SKM-1 (cell line): ENCODE measurements around the gene FBLN2.

Experiments
- DNase-seq: peaks from one replicate; lab custom pipeline; 2025; ENCODE audit not compliant: unreplicated experiment; lab: John Stamatoyannopoulos, UW

Gene FBLN2

DNA sequence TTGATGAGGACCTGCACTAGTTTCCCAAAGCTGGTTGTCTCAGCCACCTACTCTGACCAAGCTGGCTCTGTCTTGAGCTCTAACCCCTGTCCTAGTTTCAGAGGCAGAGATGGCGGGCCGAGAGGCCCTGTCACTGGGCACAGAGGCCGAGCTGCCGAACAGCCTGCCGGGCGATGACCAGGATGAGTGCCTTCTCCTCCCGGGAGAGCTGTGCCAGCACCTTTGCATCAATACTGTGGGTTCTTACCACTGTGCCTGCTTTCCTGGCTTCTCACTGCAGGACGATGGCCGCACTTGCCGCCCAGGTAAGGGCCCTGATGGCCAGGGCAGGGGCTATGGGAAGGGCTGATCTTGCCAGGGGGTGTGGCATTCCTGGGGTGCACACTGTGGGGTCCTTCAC, 69.1 kb downstream of the FBLN2 start:
- DNase-seq = no peak

DNA sequence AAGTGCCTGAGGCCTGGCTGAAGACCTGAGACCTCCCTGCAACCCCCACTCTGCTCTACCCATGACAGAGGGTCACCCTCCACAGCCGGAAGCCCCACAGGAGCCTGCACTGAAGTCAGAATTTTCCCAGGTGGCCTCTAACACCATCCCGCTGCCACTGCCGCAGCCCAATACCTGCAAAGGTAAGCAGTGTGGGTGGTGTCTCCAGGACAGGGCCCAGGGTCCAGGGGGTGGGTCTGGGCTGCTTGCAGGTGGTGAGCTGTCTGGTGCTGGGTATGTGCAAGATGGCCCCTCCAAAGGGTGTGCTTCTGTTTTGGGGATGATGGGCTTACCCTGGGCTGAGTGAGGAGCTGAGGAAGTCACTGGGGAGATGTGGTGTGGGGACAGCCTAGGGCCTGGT, 69.9 kb downstream of the FBLN2 start:
- DNase-seq = no peak

DNA sequence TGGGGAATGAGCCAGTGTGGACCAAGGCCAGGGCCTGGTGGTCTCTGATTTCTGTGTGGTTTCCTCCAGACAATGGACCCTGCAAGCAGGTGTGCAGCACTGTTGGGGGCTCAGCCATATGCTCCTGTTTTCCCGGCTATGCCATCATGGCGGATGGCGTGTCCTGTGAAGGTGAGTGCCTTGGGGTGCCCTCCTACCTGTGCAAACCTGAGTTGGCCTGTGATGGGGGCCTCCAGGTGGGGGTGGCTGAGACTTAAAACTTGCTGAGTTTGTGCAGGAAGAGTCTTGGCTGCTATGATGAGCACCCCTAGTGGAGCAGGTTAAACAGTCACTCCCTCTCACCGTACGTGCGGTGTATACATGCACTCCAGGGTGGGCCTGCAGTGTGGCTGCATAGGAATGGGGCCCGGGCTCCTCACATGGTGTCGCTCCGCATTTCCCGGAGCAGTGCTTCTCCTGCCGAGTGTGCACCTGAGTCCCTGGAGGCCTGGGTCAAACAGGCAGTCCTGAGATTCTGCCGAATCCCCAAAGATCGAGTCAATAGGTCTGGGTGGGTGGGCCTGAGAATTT, 70.8 kb downstream of the FBLN2 start:
- no peak for DNase-seq

DNA sequence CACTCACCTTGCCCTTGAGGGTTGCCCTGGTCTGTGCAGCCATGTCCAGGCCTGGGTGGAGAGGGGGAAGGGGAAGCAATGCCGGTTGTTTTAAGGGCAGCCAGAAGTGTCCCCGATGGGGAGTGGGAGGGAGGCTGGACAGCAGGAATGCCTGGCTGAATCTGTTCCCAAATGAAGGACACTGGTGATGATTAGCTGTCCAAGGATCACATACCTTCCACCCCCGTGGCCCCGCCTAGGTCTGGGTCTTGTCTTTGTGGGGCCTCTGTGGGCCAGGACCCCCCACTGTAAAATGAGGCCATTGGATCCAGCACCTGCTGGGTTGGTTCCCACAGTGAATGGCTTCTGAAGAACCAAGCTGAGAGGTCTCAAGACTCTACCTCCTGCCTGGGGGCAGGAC, 71.4 kb downstream of the FBLN2 start:
- DNase-seq = no peak

DNA sequence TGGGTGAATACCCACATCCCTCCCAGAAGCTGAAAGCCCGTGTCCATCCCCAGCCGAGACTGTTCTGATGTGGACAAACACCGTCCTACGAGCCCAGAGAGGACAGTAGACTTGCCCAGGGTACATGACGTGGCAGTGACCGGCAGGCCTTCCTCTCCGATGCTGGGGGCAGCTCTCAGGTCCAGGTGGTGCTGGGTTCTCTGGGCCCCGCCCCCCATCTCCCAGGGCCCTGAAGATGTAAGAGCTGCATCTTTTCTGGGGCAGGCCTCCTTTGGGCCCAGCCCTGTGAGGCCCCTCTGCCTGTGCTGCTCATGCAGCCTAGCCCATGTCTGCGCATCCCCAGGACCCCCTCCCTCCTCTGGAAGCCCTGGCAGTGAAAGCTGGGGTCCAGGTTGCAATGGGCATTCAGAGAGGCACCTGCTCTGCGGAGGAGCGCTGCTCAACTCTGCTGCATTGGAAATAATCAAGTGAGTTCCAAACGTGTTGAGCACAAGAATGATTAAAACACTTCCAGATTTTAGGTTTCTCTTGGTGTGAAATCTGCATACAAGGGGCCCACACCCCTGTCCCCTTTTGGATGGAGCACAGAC, 71.9 kb downstream of the FBLN2 start:
- DNase-seq = no peak

DNA sequence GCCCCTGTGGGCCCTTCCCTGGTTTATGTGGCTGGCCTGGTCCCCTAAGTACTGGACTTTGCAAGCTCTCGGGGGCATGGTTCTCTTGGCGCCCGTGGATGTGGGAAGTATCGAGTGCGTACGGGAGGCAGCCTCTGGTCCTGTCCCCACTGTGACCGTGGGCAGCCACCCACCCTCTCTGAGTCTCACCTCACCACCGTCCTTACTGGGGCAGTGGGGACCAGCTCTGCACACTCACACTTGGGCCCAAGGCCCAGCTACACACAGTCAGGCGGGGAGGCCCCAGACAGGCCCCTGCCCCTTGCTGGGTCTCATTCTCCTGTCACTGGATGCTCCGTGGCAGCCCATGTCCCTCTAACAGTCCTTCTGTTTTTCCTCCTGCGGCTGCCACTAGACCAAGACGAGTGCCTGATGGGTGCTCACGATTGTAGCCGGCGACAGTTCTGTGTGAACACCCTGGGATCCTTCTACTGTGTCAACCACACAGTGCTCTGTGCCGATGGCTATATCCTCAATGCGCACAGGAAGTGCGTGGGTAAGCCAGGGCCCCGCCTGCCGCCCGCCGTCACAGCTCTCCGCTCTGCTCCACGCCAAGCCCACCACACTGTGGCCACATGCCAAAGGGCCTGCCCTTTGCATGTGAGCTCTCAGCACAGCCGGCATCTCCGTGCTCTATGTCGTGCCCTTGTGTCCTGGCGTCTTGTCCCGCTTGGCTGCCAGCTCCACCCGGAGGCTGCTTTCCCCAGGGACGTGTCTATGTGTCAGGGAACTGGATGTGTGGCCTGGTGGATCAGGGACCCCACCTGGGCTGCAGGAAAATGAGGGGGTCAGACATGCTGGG, 72.7 kb downstream of the FBLN2 start:
- DNase-seq = no peak

DNA sequence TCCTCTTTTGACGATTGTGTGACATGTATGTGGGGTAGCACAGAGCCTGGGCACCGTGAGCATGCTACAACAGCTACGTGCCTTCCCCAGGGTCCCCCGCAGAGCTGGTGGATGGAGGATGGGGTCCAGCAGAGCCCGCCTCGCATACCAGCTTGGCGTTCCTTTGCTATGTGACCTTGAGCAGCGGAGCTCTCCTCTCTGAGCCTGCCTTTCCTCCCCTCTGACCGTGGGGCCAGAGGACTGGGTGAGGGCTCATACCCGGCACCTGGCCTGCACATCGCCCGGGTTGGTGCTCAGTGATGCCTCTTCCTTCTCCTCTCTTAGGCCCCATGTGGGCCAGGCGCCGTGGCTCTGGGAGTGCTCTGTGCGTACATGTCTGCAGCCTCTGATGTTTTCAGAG, 73.4 kb downstream of the FBLN2 start:
- DNase-seq = no peak

DNA sequence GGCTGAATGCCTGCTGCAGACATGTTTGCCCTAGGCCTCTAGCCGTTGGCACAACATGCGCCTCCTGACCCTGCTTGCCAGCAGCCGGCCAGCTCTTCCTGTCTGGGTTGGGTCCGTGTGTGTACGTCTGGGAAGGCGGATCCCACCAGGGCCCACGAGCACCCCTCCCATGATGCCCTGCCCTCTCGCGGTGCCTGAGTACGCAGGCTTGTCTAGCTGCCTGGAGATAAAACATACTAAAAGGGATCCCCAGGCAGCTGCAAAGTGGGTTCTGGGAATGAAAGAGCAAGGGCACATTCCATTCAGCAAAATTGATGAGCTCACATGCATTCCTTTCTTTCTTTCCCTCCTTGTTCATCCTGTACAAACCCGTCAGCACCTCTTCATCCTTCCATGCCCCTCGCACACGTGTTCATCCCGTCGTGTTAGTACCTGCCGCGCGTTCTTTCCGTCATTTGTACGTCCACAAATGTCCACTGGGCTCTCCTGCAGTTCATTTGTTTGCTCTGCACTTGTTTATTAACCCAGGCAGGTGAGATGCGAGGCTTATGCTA, 74.3 kb downstream of the FBLN2 start:
- DNase-seq = no peak

DNA sequence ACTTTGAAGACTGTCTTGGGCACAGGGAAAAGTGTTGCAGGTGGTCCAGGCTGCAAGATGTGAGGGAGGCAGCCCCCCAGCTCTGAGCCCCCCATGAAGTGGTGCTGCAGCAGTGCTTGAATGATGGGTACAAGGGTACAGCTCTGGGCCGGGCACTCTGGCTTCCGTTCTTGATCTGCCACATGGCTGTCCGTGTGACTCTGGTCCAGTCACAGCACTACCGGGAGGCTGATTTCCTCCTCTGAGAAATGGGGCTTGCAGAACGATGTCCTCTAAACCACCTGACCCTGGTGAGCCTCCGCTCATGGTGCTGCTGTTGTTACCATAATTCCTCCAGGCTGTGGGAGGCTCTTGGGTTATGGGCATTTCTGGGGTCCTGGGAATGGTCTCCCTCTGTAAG, 75.1 kb downstream of the FBLN2 start:
- no peak for DNase-seq

DNA sequence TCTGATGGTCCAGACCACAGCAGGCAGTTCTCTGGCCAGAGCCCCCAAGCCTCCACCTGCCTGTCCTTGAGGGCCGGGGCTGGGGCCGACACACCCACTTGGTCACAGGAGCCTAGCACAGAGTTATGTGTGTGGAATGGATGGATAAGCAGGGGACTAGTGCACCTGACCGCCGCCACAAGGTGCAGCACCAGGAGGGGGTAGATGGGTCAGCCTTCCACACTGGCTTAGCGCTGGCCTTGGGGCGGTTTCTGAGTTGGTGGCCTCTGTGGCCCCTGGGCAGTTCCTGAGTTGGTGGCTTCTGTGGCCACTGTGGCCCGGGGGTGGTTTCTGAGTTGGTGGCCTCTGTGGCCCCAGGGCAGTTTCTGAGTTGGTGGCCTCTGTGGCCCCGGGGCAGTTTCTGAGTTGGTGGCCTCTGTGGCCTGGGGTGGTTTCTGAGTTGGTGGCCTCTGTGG, 75.8 kb downstream of the FBLN2 start:
- no peak for DNase-seq

DNA sequence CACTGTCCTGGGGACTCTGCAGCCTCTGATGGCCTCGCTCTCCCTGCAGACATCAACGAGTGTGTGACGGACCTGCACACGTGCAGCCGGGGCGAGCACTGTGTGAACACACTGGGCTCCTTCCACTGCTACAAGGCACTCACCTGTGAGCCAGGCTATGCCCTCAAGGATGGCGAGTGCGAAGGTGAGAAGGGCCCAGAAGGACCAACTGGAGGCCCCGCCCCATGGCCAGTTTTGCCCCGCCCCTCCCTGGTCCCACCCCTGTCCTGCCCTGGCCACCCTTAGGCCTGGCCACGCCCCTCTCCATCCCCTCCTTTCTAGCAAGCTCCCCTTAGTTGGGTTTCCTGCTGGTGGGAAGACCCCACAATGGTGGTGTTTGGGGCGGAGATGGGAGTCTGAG, 77.5 kb downstream of the FBLN2 start:
- DNase-seq = no peak

DNA sequence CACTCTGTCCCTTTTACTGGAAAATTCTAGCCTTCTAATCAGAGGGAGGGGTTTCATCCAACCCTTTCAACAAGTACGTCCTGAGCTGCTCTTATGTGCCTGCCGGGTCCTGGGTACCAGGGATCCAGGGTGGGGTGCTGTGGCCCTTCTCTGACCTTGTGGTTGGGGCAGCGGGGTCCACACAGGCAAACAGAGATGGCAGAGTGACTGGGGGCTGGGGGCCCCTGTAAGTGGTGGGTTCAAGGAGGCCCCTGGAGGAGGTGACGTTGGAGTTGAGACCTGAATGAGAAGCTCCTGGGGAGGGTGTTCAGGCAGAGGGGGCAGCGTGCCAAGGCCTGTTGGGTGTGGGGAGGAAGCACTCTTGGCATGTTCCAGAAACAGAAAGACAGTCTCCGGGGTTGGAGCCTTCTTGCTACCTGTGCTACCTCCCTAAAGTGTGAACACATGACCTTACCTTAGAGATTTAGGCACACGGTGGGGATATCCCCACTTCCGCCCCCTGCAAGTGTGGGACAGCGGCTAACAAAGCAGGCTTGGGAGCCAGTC, 78.1 kb downstream of the FBLN2 start:
- DNase-seq = no peak

DNA sequence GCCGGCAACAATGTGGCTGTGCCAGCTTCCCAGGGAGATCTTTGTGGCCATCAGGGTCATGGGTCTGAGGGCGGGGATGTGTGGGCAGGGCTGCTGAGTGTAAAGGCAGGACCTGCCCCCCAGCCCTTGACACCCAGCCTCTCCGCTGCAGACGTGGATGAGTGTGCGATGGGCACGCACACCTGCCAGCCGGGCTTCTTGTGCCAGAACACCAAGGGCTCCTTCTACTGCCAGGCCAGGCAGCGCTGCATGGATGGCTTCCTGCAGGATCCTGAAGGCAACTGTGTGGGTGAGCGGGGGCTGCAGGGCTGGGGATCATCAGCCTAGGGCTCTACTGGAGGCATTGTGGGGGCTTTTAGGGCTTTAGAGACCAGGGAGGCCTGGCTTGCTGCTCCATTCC, 78.8 kb downstream of the FBLN2 start:
- DNase-seq = no peak

DNA sequence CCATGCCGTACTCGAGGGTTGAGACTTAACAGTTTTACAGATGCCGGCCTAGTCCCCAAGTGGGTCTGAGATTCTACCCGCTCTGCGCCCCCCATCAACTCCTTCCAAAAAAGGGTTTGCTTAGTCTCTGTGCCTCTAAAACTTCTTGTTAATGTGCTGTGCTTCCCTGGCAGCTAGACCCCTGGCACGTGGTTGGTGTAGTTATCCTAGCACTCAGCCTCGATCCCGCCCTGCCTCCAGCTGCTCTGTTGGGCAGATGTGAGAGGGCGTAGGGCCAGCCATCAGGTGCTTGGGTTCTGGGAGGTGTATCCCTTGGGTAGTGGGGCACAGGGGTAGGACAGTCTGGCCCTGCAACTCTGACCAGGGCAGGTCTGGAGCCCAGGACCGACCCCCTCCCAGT, 79.5 kb downstream of the FBLN2 start:
- DNase-seq = no peak

DNA sequence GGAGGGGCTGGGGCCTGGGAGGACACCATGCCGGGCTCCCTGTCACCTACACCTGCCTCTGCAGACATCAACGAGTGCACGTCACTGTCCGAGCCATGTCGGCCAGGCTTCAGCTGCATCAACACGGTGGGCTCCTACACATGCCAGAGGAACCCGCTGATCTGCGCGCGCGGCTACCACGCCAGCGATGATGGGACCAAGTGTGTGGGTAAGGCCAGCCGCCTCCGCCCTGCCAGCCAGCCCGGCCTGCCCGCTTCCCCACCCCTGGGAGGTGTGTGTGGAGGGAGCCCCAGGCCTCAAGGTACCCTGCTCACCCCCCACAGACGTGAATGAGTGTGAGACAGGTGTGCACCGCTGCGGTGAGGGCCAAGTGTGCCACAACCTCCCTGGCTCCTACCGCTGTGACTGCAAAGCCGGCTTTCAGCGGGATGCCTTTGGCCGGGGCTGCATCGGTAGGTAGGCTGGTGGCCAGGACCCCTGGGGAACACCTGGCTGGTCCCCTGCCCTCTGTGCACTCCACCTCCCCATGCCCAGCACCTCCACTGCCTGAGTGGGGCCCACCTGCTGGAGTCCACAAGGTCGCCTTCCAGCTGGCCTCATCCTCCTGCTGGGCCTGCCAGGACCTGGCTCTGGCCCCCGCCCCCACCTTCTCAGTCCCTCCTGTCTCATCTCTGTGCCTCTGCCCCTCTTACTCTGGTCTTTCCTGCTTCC, 80.1 kb downstream of the FBLN2 start:
- no peak for DNase-seq

DNA sequence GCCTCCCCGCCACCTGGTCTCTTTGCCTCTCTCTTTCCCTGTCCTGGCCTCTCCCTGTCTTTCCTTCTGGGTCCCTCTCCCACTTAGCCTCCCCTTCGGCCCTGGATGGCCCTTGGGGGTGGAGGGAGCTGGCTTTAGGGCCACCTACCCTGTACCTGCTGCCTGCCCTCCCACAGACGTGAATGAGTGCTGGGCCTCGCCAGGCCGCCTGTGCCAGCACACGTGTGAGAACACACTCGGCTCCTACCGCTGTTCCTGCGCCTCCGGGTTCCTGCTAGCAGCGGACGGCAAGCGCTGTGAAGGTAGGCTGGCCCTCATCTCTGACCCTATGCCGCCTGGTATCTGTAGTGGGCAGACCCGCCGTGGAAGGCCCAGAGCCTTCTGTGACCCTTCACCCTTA, 80.7 kb downstream of the FBLN2 start:
- no peak for DNase-seq

DNA sequence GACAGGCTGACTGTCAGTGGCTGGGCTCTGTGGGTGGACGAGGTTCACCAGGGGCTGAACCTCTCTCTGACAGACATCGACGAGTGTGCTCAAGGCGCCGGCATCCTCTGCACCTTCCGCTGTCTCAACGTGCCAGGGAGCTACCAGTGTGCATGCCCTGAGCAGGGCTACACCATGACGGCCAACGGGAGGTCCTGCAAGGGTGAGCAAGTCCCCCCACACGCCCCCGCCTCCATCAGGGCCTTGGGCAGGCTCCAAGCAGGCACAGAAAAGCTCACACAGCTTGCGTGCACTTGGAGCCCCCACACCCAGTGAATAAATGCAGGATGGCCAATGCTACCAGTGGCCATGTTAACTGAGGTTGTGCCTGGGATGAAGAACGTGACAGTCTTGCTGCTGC, 82.3 kb downstream of the FBLN2 start:
- no peak for DNase-seq

DNA sequence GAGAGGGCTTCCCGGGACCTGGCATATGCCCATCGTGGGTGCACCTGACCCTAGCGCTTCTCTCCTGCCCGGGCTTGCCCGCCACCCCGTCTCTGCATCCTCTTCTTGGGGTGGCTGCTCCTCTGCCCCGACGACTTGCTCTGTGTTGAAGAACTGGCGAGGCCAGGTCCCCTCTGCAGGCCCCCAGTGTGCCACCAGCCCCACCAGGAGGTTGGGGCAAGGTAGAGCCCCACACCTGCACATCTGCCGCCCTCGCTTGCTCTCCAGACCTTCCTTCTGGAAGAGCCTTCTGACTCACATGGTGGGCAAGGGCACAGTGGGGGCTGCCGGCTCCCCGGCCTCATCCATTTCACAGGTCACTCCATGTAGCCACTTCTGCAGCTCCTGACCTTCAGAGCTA, 84.3 kb downstream of the FBLN2 start:
- no peak for DNase-seq

DNA sequence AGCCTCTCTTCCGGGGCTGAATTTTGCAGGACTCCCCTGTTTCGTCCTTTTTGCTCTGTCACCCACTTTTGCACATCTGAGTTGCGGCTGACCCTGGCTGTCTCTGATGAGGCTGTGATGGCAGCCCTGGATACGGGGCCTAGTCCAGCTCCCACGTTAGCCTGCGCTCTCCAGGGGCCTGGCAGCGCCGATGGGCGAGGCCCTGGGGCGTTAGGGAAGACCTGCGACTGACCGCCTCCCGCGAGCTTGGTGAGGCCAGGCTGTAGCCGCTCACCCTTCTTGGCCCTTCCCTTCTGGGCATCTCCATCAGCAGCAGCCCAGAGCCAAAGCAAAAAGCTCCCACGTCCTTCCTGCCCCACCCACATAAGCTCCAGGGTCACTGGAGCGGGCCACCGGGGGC, 85.2 kb downstream of the FBLN2 start:
- DNase-seq = no peak

DNA sequence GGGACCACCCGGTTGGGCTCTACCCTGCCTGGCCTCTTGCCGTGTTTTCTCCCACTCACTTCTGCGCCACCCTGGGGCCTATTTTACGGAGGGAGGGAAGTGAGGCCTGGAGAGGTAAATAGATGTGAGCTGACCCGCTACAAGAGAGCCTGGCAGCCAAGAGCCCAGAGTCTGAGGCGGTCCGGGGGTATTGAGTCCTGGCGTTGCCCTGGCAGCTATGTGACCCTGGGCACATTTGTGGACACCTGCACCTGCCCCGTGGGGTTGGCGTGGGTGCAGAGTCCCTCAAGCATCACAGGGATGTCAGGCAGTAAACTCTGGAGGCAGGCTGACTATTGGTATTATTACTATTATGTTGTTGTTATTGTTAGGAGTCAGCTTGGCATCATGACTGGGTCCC, 85.7 kb downstream of the FBLN2 start:
- no peak for DNase-seq

DNA sequence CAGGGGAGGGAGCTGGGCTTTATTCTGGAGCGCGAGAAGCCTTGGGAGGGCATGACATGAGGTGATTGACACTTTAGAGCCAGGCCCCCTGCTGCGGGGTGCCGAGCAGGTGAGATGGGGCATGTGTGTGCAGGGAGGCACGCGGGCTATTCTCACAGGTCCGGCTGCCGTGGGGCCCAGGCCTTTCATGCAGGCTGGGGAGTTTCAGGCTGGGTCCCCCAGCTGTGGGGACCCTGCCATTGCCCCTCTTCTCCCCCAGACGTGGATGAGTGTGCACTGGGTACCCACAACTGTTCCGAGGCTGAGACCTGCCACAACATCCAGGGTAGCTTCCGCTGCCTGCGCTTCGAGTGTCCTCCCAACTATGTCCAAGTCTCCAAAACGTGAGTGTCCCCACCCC, 87.3 kb downstream of the FBLN2 start:
- DNase-seq = no peak
